GM10248 (cell line): Measurements from ENCODE around the gene ALDH1A3.

Experiments used
- CTCF ChIA-PET: fragments of 300-600 bp; sonication (Branson Sonifier 250); formaldehyde crosslinking; extraction: SDS; loops from one replicate; lab custom pipeline; 2021; ENCODE audit warnings: antibody characterized with exemption; lab: Yijun Ruan, JAX
- POLR2A ChIA-PET: fragments of 350-650 bp; sonication (Branson Sonifier 250); formaldehyde crosslinking; extraction: SDS; loops from one replicate; lab custom pipeline; 2020; ENCODE audit warnings: antibody characterized with exemption; lab: Yijun Ruan, JAX
- DNase-seq: peaks from one replicate; pipeline ENCODE4 v3.0.0; 2012; ENCODE audit errors: extremely low spot score
- CTCF ChIP-seq: IDR thresholded peaks from 2 replicates; pipeline ENCODE4 v1.5.1; 2012; ENCODE audit warnings: mild to moderate bottlenecking, low read depth; ENCODE audit errors: extremely low read depth, missing control alignments, control extremely low read depth

ALDH1A3 gene

DNA sequence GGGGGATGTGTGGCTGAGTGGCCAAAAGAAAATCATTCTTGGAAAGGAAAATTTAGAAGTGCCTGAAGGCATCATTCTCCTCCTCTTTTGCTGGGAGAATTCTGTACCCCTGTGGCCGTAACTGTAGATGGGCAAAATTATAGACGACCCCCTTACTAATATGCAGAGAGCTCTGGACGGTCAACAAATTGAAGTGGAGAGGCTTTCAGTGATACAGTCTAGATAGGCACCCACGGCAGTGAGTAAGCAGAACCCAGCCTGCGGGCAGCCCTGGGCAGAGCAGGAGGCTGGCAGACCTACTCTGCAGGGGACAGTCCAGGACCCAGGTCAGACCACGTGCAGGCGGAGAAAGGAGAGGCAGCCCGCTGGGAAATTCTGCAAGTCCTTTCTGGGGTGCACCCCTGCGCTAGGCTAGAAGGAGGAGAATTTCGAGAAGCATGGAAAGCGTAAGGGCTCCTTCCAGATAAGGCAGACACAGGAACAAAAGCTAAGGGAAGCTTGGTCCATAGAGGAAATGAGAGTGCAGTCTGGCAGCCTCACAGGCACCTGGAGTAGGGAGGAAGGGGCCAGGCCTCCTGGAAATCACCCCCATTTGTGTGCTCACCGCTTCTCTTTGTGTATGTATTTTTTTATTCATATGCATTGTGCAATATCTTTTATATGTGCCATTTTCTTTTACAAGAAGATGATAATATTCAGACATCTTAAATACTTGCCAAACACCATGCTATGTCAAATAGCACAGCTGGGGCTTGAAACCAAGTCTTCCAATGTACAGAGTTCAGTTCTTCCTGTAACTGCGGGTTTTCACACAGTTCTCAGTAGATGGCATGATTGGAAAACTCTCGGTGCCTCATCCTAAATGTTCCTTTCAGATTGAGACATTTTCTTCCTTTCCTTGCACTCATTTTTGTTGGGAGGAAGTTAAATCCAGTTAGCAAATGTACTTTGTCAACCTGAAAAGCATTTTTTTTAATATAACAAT is 79.7 kb downstream of the ALDH1A3 start:
- TF ChIP-seq CTCF: no peak
- CTCF ChIA-PET: interaction anchor here (1.6 kb wide), 1 partner anchor 49 kb away, joined by 9 read pairs; no protein-coding TSS in a partner anchor
- DNase-seq: no peak
- POLR2A ChIA-PET: no interaction called here
